T47D (cell line): ENCODE results near the gene CYP19A1.

Experiments
- DNase-seq, 2 experiments: peaks; one replicate each; pipeline versions ENCODE4 v3.0.0 to v3.0.0-alpha.2; 2011 to 2012; ENCODE audit warnings: low read depth in 1 of 2, low spot score in 1 of 2
- JUND ChIP-seq: IDR thresholded peaks from 2 replicates; pipeline ENCODE4 v1.6.1; 2012; ENCODE audit warnings: low read depth
- in situ Hi-C: cut with HindIII; loops from 2 replicates; pipeline ENCODE4 v1.10.0; 2016; ENCODE audit warnings: low sequenced_read_pairs, low pct_unique_long_range_greater_than_20kb

Gene CYP19A1

GRCh38 chr15:51371266-51371665, 32.9 kb upstream of the CYP19A1 start:
- TF ChIP-seq JUND, result no peak
- no peak for DNase-seq
- in situ Hi-C loops, result no loop called here

DNA sequence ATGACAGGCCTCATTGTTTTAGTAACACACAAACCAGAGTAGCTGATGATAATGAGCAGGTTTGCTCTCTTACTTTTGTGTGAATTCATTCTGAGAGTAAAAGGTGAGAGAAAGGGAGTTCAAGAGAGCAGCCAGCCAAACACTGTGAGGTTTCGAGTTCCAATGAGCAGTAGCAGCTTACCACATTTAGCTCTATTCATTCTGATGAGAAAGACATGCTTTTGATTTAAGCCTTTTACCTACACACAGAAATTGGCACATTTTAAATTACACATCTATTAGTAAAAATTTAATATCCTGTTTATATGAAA, 31.0 kb upstream of the CYP19A1 start:
- in situ Hi-C loops, result no loop called here
- TF ChIP-seq JUND, result no peak
- no peak for DNase-seq

DNA sequence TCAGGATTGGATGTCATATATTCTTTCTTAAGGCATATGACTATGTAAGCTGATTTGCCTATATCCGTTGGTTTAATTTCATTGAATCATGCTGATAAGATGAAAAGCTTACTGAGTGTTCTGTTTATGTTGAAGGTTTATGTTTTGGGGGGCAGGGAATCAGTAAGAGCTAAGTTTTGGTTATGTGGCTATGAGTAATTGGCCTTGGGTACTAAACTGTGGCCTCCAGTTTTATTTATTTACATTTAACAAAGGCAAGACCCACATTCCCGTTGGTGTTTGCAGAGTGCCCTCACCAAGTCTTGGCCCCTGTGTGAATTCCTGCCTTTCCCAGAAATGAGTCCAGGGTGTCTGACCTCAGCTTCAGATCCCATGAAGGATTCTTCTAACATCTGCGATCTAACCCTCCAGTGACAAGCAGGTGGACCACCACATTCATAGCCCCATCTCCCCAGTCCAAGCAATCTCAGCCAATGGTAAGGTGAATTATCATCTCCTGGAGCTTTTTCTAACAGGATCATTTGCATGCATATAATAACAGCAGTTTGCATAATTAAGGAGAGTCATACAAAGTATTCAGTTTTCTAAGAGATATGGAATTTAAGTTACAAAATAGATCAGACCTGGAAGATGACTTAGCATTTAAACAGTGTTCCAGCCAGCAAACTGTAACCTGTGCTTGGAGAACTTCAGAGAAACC, 30.5 kb upstream of the CYP19A1 start:
- no peak for TF ChIP-seq JUND
- DNase-seq, result no peak
- in situ Hi-C loops, result no loop called here

GRCh38 chr15:51368307-51368706, 29.9 kb upstream of the CYP19A1 start:
- no peak for DNase-seq
- in situ Hi-C loops, result no loop called here
- no peak for TF ChIP-seq JUND

DNA sequence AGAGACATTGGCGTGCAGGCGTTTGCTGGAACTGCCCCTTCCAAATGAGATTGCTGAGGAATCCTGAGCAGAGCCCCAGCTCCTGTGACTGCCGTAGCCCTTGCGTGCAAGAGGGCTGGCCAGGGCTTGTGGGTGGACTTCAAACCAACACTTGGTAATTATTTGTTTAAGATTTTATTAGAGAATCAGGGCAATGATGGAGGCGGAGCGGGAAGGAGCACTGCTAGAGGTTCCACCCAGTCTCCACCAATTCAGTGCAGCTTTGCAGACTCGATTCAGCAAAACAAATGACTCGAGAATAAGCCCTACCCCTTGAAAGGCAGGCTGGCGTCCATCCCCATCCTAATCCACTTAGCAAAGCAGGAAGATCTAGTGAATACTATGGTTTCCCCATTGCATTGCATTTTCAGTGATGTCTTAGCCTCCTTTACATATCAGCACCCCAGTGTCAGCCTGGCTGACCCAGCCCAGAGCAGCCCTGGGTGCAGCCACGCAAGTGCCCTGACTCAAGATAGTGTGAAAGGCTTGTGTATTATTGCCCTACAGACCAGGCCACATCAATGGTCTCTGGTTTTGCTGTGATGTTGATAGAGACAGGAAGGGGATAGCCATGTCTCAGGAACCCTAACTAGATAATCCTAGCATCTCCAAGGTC, 29.1 kb upstream of the CYP19A1 start:
- peak in 1 of 2 experiments; percentile 24 for DNase-seq
- TF ChIP-seq JUND, result no peak
- in situ Hi-C loops, result no loop called here

- DNase-seq, result peak in 1 of 2 experiments; percentile 37
- no peak for TF ChIP-seq JUND
- in situ Hi-C loops, result no loop called here
Observed at GRCh38 chr15:51366920-51367319, 28.5 kb upstream of the CYP19A1 start.

GRCh38 chr15:51366071-51366470, 27.7 kb upstream of the CYP19A1 start:
- in situ Hi-C loops, result no loop called here

GRCh38 chr15:51365417-51365816, 27.0 kb upstream of the CYP19A1 start:
- no peak for TF ChIP-seq JUND
- in situ Hi-C loops, result no loop called here
- DNase-seq, result no peak

More at GRCh38 chr15:51366071-51366470, 27.7 kb upstream of the CYP19A1 start:
- no peak for TF ChIP-seq JUND
- DNase-seq, result peak in 1 of 2 experiments; percentile 50

DNA sequence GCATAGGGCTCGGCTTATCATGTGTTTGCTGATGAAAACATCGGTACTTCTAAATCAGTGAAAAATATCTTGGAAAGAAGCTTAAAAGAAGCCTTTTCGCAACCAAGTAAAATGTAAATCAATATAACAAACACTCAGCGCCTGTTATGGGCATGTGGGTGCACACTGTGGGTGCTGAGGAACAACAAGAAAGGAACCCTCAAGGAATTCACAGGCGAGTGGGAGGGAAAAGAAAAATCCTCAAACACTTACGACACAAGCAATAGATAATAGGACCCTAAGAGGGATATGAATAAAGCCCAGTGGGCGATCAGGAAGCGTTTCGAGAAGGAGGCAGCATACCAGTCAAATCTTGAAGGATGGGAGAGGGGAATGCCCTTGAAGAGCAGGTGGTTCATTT, 25.0 kb upstream of the CYP19A1 start:
- no peak for DNase-seq
- in situ Hi-C loops, result no loop called here
- no peak for TF ChIP-seq JUND

- DNase-seq, result no peak
- TF ChIP-seq JUND, result no peak
- in situ Hi-C loops, result no loop called here
Observed at GRCh38 chr15:51359981-51360380, 21.6 kb upstream of the CYP19A1 start.

- in situ Hi-C loops, result no loop called here
- peak in 1 of 2 experiments; percentile 8 for DNase-seq
- TF ChIP-seq JUND, result no peak
Observed at GRCh38 chr15:51356983-51357382, 18.6 kb upstream of the CYP19A1 start.

DNA sequence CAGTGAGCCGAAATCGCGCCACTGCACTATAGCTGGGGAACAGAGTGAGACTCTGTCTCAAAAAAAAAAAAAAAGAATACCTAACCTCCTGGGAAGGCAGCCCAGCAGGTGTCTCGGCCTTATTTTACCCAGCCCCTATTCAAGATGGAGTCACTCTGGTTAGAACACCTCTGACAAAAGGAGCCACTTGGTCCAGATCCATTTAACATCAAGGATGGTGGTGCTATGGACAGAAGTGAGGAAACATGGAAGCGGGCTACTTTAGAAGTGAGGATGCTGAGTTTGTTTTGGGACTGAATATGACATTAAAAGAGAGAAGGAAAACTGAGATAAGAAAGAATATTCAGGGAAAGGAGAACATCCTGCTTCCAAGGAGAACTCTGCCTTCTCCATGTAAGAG, 17.8 kb upstream of the CYP19A1 start:
- no peak for TF ChIP-seq JUND
- no peak for DNase-seq
- in situ Hi-C loops, result no loop called here

- no peak for DNase-seq
- in situ Hi-C loops, result no loop called here
- no peak for TF ChIP-seq JUND
Observed at GRCh38 chr15:51355096-51355495, 16.7 kb upstream of the CYP19A1 start.

- DNase-seq, result no peak
- in situ Hi-C loops, result no loop called here
Observed at GRCh38 chr15:51353976-51354375, 15.6 kb upstream of the CYP19A1 start.

More at GRCh38 chr15:51353976-51354375, 15.6 kb upstream of the CYP19A1 start:
- no peak for TF ChIP-seq JUND
